Measurements from ENCODE around the gene LMO7.

Gene LMO7

GRCh38 chr13:75811361-75811760, 175.2 kb downstream of the LMO7 start:
- no peak for DNase-seq

- DNase-seq, result no peak
Observed at GRCh38 chr13:75811841-75812240, 175.7 kb downstream of the LMO7 start.

GRCh38 chr13:75812751-75813181, 176.6 kb downstream of the LMO7 start:
- DNase-seq, result no peak

GRCh38 chr13:75813323-75813722, 177.2 kb downstream of the LMO7 start:
- DNase-seq, result no peak

- DNase-seq, result no peak
Observed at GRCh38 chr13:75818179-75818967, 182.2 kb downstream of the LMO7 start.

GRCh38 chr13:75818968-75819225, 182.8 kb downstream of the LMO7 start:
- no peak for DNase-seq

- no peak for DNase-seq
Observed at GRCh38 chr13:75825161-75825560, 189.0 kb downstream of the LMO7 start.

GRCh38 chr13:75825594-75825993, 189.5 kb downstream of the LMO7 start:
- DNase-seq, result no peak

GRCh38 chr13:75826391-75826790, 190.3 kb downstream of the LMO7 start:
- no peak for DNase-seq

GRCh38 chr13:75829830-75830229, 193.7 kb downstream of the LMO7 start:
- DNase-seq, result no peak

GRCh38 chr13:75830842-75831241, 194.7 kb downstream of the LMO7 start:
- DNase-seq, result no peak

- DNase-seq, result no peak
Observed at GRCh38 chr13:75831389-75831788, 195.3 kb downstream of the LMO7 start.

GRCh38 chr13:75832812-75833211, 196.7 kb downstream of the LMO7 start:
- DNase-seq, result no peak

- DNase-seq, result no peak
Observed at GRCh38 chr13:75836441-75836840, 200.3 kb downstream of the LMO7 start.

- DNase-seq, result no peak
Observed at GRCh38 chr13:75838366-75839005, 202.4 kb downstream of the LMO7 start.

- DNase-seq, result no peak
Observed at GRCh38 chr13:75839406-75839805, 203.3 kb downstream of the LMO7 start.

GRCh38 chr13:75841905-75842304, 205.8 kb downstream of the LMO7 start:
- no peak for DNase-seq

GRCh38 chr13:75843074-75843473, 206.9 kb downstream of the LMO7 start:
- DNase-seq, result no peak

GRCh38 chr13:75843991-75844390, 207.9 kb downstream of the LMO7 start:
- DNase-seq, result no peak

- DNase-seq, result no peak
Observed at GRCh38 chr13:75847588-75847987, 211.5 kb downstream of the LMO7 start.

GRCh38 chr13:75850916-75851315, 214.8 kb downstream of the LMO7 start:
- DNase-seq, result no peak

- no peak for DNase-seq
Observed at GRCh38 chr13:75855216-75855615, 219.1 kb downstream of the LMO7 start.

- no peak for DNase-seq
Observed at GRCh38 chr13:75855847-75856246, 219.7 kb downstream of the LMO7 start.

- DNase-seq, result no peak
Observed at GRCh38 chr13:75857291-75857690, 221.2 kb downstream of the LMO7 start.

- DNase-seq, result no peak
Observed at GRCh38 chr13:75860935-75861334, 224.8 kb downstream of the LMO7 start.
